Mucosa of gallbladder (tissue), 1 donor: ENCODE results near the gene PNCK. TPM values are rescaled to one million over a fixed set of nuclear protein-coding genes. Genes with fewer than 3 reads are reported as not detected.
A peak's percentile ranks its signal among the peaks of the same experiment; 100 is the strongest.

Source experiments
- DNase-seq: peaks from one replicate; pipeline ENCODE4 v3.0.0-alpha.2; 2020; ENCODE audit warnings: low spot score
- total RNA-seq: library from RNA; stranded (reverse); gene quantifications from one replicate; pipeline ENCODE4 v1.2.1, GENCODE V29; 2021
- donor health status: DM: no; HTN: no; CAD: no.

PNCK gene
- total RNA-seq, 1 donor from 2014 or later, result 28.3 TPM

DNA sequence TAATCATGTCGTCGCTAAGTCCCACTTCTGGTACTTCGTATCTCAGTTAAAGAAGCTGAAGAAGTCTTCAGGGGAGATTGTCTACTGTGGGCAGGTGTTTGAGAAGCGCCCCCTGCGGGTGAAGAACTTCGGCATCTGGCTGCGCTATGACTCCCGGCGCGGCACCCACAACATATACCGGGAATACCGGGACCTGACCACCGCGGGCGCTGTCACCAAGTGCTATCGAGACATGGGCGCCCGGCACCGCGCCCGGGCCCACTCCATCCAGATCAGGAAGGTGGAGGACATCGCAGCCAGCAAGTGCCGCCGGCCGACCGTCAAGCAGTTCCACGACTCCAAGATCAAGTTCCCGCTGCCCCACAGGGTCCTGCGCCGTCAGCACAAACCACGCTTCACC, 11.3 kb downstream of the PNCK start:
- peak; percentile 39 for DNase-seq

- no peak for DNase-seq
Observed at GRCh38 chrX:153659268-153659667, 14.3 kb downstream of the PNCK start.

GRCh38 chrX:153657161-153657560, 16.5 kb downstream of the PNCK start:
- DNase-seq, result no peak

GRCh38 chrX:153653556-153653955, 20.1 kb downstream of the PNCK start:
- no peak for DNase-seq

GRCh38 chrX:153651540-153652079, 22.0 kb downstream of the PNCK start:
- no peak for DNase-seq

GRCh38 chrX:153650959-153651358, 22.7 kb downstream of the PNCK start:
- DNase-seq, result no peak

DNA sequence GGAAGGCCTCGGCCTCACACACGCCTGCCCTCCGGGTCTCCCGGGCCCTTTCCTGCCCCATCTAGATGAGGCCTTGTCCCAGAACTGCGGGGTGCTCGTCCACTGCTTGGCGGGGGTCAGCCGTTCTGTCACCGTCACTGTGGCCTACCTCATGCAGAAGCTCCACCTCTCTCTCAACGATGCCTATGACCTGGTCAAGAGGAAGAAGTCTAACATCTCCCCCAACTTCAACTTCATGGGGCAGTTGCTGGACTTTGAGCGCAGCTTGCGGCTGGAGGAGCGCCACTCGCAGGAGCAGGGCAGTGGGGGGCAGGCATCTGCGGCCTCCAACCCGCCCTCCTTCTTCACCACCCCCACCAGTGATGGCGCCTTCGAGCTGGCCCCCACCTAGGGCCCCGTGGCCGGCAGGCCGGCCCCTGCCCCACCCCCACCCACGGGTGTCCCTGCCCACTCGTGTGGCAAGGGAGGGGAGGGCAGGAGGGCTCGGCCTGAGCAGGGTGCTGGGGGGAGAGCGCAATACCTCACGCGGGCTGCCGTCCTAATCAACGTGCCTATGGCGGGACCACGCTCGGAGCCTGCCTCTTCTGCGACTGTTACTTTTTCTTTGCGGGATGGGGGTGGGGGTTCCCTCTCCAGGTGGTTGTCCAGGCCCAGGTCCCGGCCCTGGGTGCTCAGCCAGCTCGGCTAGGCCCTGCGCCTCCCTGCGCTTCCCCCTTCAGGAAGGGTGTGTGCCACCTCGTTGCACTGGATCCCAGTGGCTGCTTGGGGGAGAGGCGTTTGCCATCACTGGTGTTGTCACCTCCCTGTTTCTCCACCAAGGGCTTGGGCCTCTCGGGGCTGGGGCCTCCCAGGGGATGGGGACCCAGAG, 23.5 kb downstream of the PNCK start:
- DNase-seq, result no peak

- no peak for DNase-seq
Observed at GRCh38 chrX:153649178-153649914, 24.3 kb downstream of the PNCK start.

- no peak for DNase-seq
Observed at GRCh38 chrX:153648358-153649177, 25.0 kb downstream of the PNCK start.

DNA sequence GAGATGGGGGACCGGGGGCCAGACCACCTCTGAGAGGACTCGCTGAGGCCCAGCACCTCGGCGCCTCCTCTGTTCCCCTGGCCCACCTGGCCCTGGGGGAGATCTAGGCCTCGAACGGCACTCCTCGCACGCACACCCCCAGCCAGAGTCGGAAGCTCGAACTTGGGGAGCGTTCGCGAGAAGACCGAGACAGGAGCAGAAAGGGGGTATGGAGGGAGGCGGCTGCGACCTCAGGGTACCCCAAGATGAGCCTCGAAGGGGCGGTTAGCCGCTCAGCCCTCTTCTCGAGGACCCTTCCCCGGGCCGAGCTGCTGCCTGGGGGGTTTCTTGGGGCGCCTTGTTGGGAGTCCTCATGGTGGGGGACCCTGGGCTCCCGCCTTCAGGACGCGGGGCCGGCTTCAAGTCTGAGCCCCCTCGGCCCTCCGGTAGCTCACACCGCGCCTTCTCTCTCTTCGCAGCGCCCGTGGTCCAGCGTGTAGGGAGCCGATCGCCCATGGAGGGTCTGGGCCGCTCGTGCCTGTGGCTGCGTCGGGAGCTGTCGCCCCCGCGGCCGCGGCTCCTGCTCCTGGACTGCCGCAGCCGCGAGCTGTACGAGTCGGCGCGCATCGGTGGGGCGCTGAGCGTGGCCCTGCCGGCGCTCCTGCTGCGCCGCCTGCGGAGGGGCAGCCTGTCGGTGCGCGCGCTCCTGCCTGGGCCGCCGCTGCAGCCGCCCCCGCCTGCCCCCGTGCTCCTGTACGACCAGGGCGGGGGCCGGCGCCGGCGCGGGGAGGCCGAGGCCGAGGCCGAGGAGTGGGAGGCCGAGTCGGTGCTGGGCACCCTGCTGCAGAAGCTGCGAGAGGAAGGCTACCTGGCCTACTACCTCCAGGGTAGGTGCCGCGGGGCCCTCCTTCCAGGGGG, 25.9 kb downstream of the PNCK start:
- DNase-seq, result no peak

DNA sequence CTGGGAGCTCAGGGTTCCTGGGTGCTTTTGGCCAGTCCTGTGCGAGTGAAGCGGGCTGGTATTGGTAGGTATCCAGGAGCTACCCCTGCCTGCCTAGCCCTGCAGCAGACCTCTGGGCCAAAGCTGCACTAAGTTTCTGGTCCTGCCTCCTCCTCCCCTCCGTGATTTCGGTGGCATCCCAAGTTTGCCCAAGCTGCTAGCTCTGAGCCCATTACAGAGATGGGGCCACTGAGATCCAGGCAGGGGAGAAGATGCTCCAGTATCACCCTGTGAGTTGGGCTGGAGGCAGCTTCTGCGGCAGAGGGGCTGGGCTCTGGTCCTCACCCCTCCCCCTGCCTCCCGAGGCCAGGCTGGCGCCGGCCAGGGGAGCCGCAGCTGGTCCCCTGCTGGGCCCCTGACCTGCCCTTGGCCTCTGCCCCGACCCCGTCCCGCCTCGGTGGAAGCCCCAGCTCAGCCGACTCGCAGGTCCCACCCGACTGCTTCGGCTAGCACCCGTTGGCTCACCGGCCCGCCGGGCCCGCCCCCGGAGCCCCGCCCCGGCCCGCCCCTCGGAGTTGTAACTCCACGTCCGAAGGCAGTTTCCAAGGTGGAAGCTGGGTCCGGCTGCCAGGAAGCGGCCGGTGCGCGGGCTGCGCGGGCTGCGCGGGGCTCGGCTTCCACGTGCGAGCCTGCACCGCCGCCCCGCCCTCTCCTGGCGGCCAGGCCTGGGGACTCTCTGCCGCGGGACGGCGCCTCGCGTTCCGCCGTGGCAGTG, 26.8 kb downstream of the PNCK start, which contains the start of gene DUSP9:
TSS of gene DUSP9 (plus strand) at position 584 of the 754 bp plus-strand sequence. CDS start 751 bp downstream, outside the sequence.
- no peak for DNase-seq

GRCh38 chrX:153645921-153646488, 27.6 kb downstream of the PNCK start:
- DNase-seq, result no peak

GRCh38 chrX:153645151-153645550, 28.5 kb downstream of the PNCK start:
- DNase-seq, result no peak

GRCh38 chrX:153644356-153645125, 29.1 kb downstream of the PNCK start:
- no peak for DNase-seq

DNA sequence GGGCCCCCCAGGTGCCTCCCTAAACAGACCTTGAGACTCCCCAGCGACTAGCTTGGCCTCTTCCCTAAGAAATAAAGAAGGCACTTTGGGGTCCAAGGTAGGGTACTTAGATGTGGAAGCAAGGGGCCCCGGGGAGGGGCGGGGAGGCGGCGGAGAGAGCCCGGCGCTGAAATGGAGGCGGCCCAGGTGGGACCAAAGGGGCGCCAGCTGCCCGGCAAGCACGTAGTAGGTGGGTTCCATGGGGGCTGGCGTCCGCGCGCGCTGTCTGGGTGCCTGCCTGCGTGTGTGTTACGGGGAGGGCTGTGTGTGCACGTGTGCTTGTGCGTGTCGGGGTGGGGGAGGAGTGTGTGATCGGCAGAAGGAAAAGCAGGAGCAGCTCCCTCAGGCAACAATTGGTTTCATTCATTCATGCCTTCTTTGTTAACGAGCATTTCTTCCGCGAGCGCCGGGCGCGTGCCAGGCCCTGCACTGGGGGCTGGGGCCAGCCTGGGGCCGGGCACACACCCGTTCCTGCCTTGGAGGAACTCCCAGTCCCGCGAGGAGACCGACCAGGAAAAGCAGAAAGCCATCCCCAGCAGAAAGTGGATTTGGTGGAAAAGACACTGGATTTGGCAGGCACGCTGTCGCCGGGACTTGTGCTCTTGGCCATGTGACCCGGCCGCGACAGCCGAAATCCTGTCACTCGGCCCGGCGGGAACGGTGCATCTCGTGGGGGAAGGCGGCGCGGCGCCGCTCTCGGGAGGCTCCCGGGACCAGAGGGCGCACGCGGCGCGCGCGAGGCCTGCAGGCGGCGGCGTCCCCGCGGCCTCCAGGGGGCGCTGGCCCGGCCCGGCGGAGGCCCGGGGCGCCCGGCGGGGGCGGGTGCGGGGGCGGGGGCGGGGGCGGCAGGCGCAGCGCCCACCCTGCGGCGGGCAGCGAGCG, 29.9 kb downstream of the PNCK start:
- DNase-seq, result no peak

DNA sequence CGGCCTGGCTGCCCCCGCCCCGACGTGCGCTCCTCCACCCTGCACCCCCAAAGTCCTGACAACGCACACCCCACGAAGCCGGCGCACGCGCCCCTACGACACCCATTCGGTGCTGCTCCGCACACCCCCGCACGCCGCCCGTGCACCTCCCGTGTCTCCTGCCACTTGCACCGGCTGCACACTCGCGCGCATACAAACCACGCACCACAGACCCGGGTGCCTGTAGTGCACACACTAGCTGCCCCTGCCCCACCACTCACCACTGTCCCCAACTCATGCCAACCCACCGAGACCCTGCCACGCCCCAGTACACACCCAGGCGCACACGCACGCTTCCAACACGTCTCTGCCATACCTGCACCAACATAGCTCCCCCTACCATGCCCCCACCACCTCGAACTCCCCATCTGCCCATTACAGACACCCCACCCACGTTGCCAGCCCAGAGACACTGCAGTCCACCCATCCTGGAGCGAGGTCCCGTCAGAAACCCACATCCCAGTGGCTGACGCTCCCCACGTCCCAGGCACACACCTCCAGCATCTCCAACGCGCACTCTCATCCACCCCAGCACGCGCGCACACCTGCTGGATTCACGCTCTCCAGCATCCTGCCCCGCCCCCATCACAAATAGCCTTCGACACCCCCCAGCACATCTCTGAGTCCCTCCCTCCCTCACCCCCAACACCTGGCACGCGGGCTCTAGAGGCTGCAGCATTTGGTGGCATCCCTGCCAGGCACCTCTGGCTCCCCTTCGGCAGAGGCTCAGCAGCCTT, 30.8 kb downstream of the PNCK start:
- DNase-seq, result no peak
